HEK293 (cell line): ENCODE results near the gene DCST1.
A peak's percentile ranks its signal among the peaks of the same experiment; 100 is the strongest.

Source experiments
- AEBP2 ChIP-seq: fragments of 450-650 bp; formaldehyde crosslinking; IDR thresholded peaks from 2 replicates; pipeline ENCODE4 v1.5.1; 2016; ENCODE audit warnings: missing biosample characterization, missing genetic modification characterization, borderline replicate concordance
- GFI1B ChIP-seq: fragments of 450-650 bp; formaldehyde crosslinking; IDR thresholded peaks from 2 replicates; pipeline ENCODE4 v1.5.1; 2016; ENCODE audit warnings: missing biosample characterization, missing genetic modification characterization
- GLI4 ChIP-seq: fragments of 450-650 bp; formaldehyde crosslinking; IDR thresholded peaks from 2 replicates; pipeline ENCODE4 v1.5.1; 2016; ENCODE audit warnings: missing biosample characterization, missing genetic modification characterization
- HIC1 ChIP-seq: fragments of 450-650 bp; formaldehyde crosslinking; IDR thresholded peaks from 2 replicates; pipeline ENCODE4 v1.5.1; 2016; ENCODE audit warnings: missing biosample characterization, missing genetic modification characterization
- KLF1 ChIP-seq: fragments of 450-650 bp; formaldehyde crosslinking; IDR thresholded peaks from 2 replicates; pipeline ENCODE4 v1.5.1; 2016; ENCODE audit warnings: missing biosample characterization, missing genetic modification characterization
- KLF9 ChIP-seq: fragments of 450-650 bp; formaldehyde crosslinking; IDR thresholded peaks from 2 replicates; pipeline ENCODE4 v1.5.1; 2016; ENCODE audit warnings: missing biosample characterization, missing genetic modification characterization, low read depth
- MZF1 ChIP-seq: fragments of 450-650 bp; formaldehyde crosslinking; IDR thresholded peaks from 2 replicates; pipeline ENCODE4 v1.5.1; 2017; ENCODE audit warnings: missing biosample characterization, missing genetic modification characterization, borderline replicate concordance
- REPIN1 ChIP-seq: fragments of 450-650 bp; formaldehyde crosslinking; IDR thresholded peaks from 2 replicates; pipeline ENCODE4 v1.5.1; 2017; ENCODE audit warnings: missing biosample characterization, missing genetic modification characterization, low read depth
- WT1 ChIP-seq: fragments of 450-650 bp; formaldehyde crosslinking; IDR thresholded peaks from 2 replicates; pipeline ENCODE4 v1.5.1; 2016; ENCODE audit warnings: missing biosample characterization, missing genetic modification characterization
- ZBTB10 ChIP-seq: fragments of 450-650 bp; formaldehyde crosslinking; IDR thresholded peaks from 2 replicates; pipeline ENCODE4 v1.5.1; 2016; ENCODE audit warnings: missing biosample characterization, missing genetic modification characterization
- ZBTB48 ChIP-seq: fragments of 450-650 bp; formaldehyde crosslinking; IDR thresholded peaks from 2 replicates; pipeline ENCODE4 v1.5.1; 2016; ENCODE audit warnings: missing biosample characterization, missing genetic modification characterization
- ZBTB7A ChIP-seq: fragments of 450-650 bp; formaldehyde crosslinking; IDR thresholded peaks from 2 replicates; pipeline ENCODE4 v1.5.1; 2016; ENCODE audit warnings: low read depth, missing biosample characterization, missing genetic modification characterization
- ZBTB8A ChIP-seq: fragments of 450-650 bp; formaldehyde crosslinking; IDR thresholded peaks from 2 replicates; pipeline ENCODE4 v1.5.1; 2016; ENCODE audit warnings: missing biosample characterization, missing genetic modification characterization
- ZEB2 ChIP-seq: fragments of 450-650 bp; formaldehyde crosslinking; IDR thresholded peaks from 2 replicates; pipeline ENCODE4 v1.5.1; 2016; ENCODE audit warnings: missing biosample characterization, missing genetic modification characterization
- ZFP37 ChIP-seq: fragments of 450-650 bp; formaldehyde crosslinking; IDR thresholded peaks from 2 replicates; pipeline ENCODE4 v1.5.1; 2016; ENCODE audit warnings: missing biosample characterization, missing genetic modification characterization
- ZFP41 ChIP-seq: fragments of 450-650 bp; formaldehyde crosslinking; IDR thresholded peaks from 2 replicates; pipeline ENCODE4 v1.5.1; 2016; ENCODE audit warnings: missing biosample characterization, missing genetic modification characterization, borderline replicate concordance
- ZIC2 ChIP-seq: fragments of 450-650 bp; formaldehyde crosslinking; IDR thresholded peaks from 2 replicates; pipeline ENCODE4 v1.5.1; 2016; ENCODE audit warnings: missing biosample characterization, missing genetic modification characterization
- ZNF10 ChIP-seq: fragments of 450-650 bp; formaldehyde crosslinking; IDR thresholded peaks from 2 replicates; pipeline ENCODE4 v1.5.1; 2017; ENCODE audit warnings: missing biosample characterization, missing genetic modification characterization
- ZNF18 ChIP-seq: fragments of 450-650 bp; formaldehyde crosslinking; IDR thresholded peaks from 2 replicates; pipeline ENCODE4 v1.5.1; 2016; ENCODE audit warnings: missing biosample characterization, missing genetic modification characterization
- ZNF211 ChIP-seq: fragments of 450-650 bp; formaldehyde crosslinking; IDR thresholded peaks from 2 replicates; pipeline ENCODE4 v1.5.1; 2016; ENCODE audit warnings: low read depth, missing biosample characterization, missing genetic modification characterization
- ZNF221 ChIP-seq: fragments of 450-650 bp; formaldehyde crosslinking; IDR thresholded peaks from 2 replicates; pipeline ENCODE4 v1.5.1; 2017; ENCODE audit warnings: missing biosample characterization, missing genetic modification characterization, borderline replicate concordance
- ZNF223 ChIP-seq: fragments of 450-650 bp; formaldehyde crosslinking; IDR thresholded peaks from 2 replicates; pipeline ENCODE4 v1.5.1; 2016; ENCODE audit warnings: missing biosample characterization, missing genetic modification characterization
- ZNF23 ChIP-seq: fragments of 450-650 bp; formaldehyde crosslinking; IDR thresholded peaks from 2 replicates; pipeline ENCODE4 v1.5.1; 2016; ENCODE audit warnings: missing biosample characterization, missing genetic modification characterization, borderline replicate concordance
- ZNF239 ChIP-seq: fragments of 450-650 bp; formaldehyde crosslinking; IDR thresholded peaks from 2 replicates; pipeline ENCODE4 v1.5.1; 2016; ENCODE audit warnings: missing biosample characterization, missing genetic modification characterization
- ZNF398 ChIP-seq: fragments of 450-650 bp; formaldehyde crosslinking; IDR thresholded peaks from 2 replicates; pipeline ENCODE4 v1.5.1; 2017; ENCODE audit warnings: missing biosample characterization, missing genetic modification characterization
- ZNF558 ChIP-seq: fragments of 450-650 bp; formaldehyde crosslinking; IDR thresholded peaks from 2 replicates; pipeline ENCODE4 v1.5.1; 2016; ENCODE audit warnings: missing biosample characterization, missing genetic modification characterization
- ZNF629 ChIP-seq: fragments of 450-650 bp; formaldehyde crosslinking; IDR thresholded peaks from 2 replicates; pipeline ENCODE4 v1.5.1; 2017; ENCODE audit warnings: missing biosample characterization, missing genetic modification characterization
- ZNF645 ChIP-seq: fragments of 450-650 bp; formaldehyde crosslinking; IDR thresholded peaks from 2 replicates; pipeline ENCODE4; 2016; ENCODE audit warnings: missing biosample characterization, missing genetic modification characterization
- ZNF747 ChIP-seq: fragments of 450-650 bp; formaldehyde crosslinking; IDR thresholded peaks from 2 replicates; pipeline ENCODE4 v1.5.1; 2016; ENCODE audit warnings: missing biosample characterization, missing genetic modification characterization
- ZNF837 ChIP-seq: fragments of 450-650 bp; formaldehyde crosslinking; IDR thresholded peaks from 2 replicates; pipeline ENCODE4 v1.5.1; 2016; ENCODE audit warnings: missing biosample characterization, missing genetic modification characterization
- ZNF843 ChIP-seq: fragments of 450-650 bp; formaldehyde crosslinking; IDR thresholded peaks from 2 replicates; pipeline ENCODE4 v1.5.1; 2016; ENCODE audit warnings: missing biosample characterization, missing genetic modification characterization

The DCST1 gene

GRCh38 chr1:155003766-155004351 is 29.8 kb upstream of the DCST1 start (continued):
- peak; percentile 22 for TF ChIP-seq ZNF398
- no peak for TF ChIP-seq ZNF23 (tag by site-specific recombination)
- TF ChIP-seq ZNF239: no peak
- no peak; the same call in 1 of the 2 replicates for TF ChIP-seq ZBTB10 (tag by site-specific recombination)
- TF ChIP-seq WT1: no peak
- no peak for TF ChIP-seq ZNF211 (tag by site-specific recombination)
- peak; percentile 98 for TF ChIP-seq KLF1 (tag by site-specific recombination)
- no peak for TF ChIP-seq GFI1B
- TF ChIP-seq ZNF558 (tag by site-specific recombination): no peak
- TF ChIP-seq ZEB2: no peak
- TF ChIP-seq MZF1: no peak
- peak; percentile 86 for TF ChIP-seq ZIC2 (tag by site-specific recombination)
- no peak for TF ChIP-seq ZNF10
- TF ChIP-seq ZNF221 (tag by site-specific recombination): no peak
- no peak for TF ChIP-seq ZFP41
- peak; percentile 51 for TF ChIP-seq KLF9 (tag by site-specific recombination)
- TF ChIP-seq ZNF645 (tag by site-specific recombination): no peak
- no peak for TF ChIP-seq ZBTB48
- TF ChIP-seq ZNF837: no peak
- TF ChIP-seq ZBTB8A: peak; percentile 34; the same call in 1 of the 2 replicates
- TF ChIP-seq ZNF629: peak; percentile 23; the same call in 1 of the 2 replicates
- no peak for TF ChIP-seq REPIN1 (tag by site-specific recombination)
- TF ChIP-seq ZNF843 (tag by site-specific recombination): no peak
- TF ChIP-seq ZNF223: no peak
- no peak for TF ChIP-seq GLI4 (tag by site-specific recombination)
- TF ChIP-seq HIC1 (tag by site-specific recombination): peak; percentile 66; the same call in 1 of the 2 replicates
- TF ChIP-seq ZFP37 (tag by site-specific recombination): no peak
- no peak for TF ChIP-seq ZNF18 (tag by site-specific recombination)
- no peak for TF ChIP-seq ZNF747 (tag by site-specific recombination)
- TF ChIP-seq ZBTB7A (tag by site-specific recombination): no peak
- TF ChIP-seq AEBP2 (tag by site-specific recombination): no peak
